DND-41 (cell line): ENCODE results near the gene ESR1.

ENCODE experiments used
- EZH2 ChIP-seq: IDR thresholded peaks from 3 replicates; pipeline ENCODE4 v1.6.1; 2012; ENCODE audit warnings: borderline replicate concordance, low read depth, mild to moderate bottlenecking, moderate library complexity, low read length, inconsistent platforms; ENCODE audit not compliant: severe bottlenecking
- TF ChIP-seq, protein P1 (sequence below): IDR thresholded peaks from 2 replicates; pipeline ENCODE4 v1.5.1; 2012; ENCODE audit warnings: borderline replicate concordance, low read length, moderate library complexity, mild to moderate bottlenecking; ENCODE audit not compliant: poor library complexity, severe bottlenecking; ENCODE audit errors: extremely low read depth

DNA sequence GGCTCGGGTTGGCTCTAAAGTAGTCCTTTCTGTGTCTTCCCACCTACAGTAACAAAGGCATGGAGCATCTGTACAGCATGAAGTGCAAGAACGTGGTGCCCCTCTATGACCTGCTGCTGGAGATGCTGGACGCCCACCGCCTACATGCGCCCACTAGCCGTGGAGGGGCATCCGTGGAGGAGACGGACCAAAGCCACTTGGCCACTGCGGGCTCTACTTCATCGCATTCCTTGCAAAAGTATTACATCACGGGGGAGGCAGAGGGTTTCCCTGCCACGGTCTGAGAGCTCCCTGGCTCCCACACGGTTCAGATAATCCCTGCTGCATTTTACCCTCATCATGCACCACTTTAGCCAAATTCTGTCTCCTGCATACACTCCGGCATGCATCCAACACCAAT lies 291.2 kb downstream of the ESR1 start:
- TF ChIP-seq EZH2 = no peak
- TF ChIP-seq, protein P1, sequence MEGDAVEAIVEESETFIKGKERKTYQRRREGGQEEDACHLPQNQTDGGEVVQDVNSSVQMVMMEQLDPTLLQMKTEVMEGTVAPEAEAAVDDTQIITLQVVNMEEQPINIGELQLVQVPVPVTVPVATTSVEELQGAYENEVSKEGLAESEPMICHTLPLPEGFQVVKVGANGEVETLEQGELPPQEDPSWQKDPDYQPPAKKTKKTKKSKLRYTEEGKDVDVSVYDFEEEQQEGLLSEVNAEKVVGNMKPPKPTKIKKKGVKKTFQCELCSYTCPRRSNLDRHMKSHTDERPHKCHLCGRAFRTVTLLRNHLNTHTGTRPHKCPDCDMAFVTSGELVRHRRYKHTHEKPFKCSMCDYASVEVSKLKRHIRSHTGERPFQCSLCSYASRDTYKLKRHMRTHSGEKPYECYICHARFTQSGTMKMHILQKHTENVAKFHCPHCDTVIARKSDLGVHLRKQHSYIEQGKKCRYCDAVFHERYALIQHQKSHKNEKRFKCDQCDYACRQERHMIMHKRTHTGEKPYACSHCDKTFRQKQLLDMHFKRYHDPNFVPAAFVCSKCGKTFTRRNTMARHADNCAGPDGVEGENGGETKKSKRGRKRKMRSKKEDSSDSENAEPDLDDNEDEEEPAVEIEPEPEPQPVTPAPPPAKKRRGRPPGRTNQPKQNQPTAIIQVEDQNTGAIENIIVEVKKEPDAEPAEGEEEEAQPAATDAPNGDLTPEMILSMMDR = no peak
